Loucy (cell line): ENCODE data around the gene ZSCAN25.

Source experiments
- H2AFZ ChIP-seq: fragments of 200-600 bp; sonication (generic); 2 replicates; pipeline ENCODE4 v1.6.0; 2016; ENCODE audit warnings: antibody characterized with exemption, mild to moderate bottlenecking, low read length, moderate library complexity
- H3F3A ChIP-seq: fragments of 200-600 bp; 2 replicates; pipeline ENCODE4 v1.6.0; 2016; ENCODE audit warnings: antibody characterized with exemption, low read depth, mild to moderate bottlenecking
- H3K27me3 ChIP-seq: fragments of 200-600 bp; sonication (generic); 2 replicates; pipeline ENCODE4 v1.6.1; 2014; ENCODE audit warnings: low read length, mild to moderate bottlenecking; ENCODE audit not compliant: insufficient read depth, poor library complexity, severe bottlenecking
- H3K36me3 ChIP-seq: fragments of 200-600 bp; sonication (generic); 2 replicates; pipeline ENCODE4 v1.6.1; 2016; ENCODE audit warnings: low read length; ENCODE audit not compliant: insufficient read depth
- H3K4me1 ChIP-seq: fragments of 200-600 bp; sonication (generic); 2 replicates; pipeline ENCODE4 v1.5.1; 2014; ENCODE audit warnings: low read length, mild to moderate bottlenecking; ENCODE audit not compliant: insufficient read depth, poor library complexity, severe bottlenecking
- H3K4me2 ChIP-seq: fragments of 200-600 bp; sonication (generic); 2 replicates; pipeline ENCODE4 v1.6.0; 2014; ENCODE audit warnings: antibody characterized with exemption, low read length, low read depth, mild to moderate bottlenecking; ENCODE audit not compliant: poor library complexity, severe bottlenecking
- H3K4me3 ChIP-seq: fragments of 200-600 bp; sonication (generic); 2 replicates; pipeline ENCODE4 v1.5.1; 2014; ENCODE audit warnings: low read length, mild to moderate bottlenecking, mixed read lengths; ENCODE audit not compliant: poor library complexity, severe bottlenecking
- H3K79me2 ChIP-seq: fragments of 200-600 bp; sonication (generic); 2 replicates; pipeline ENCODE4 v1.6.1; 2014; ENCODE audit warnings: low read length; ENCODE audit not compliant: insufficient read depth
- H3K9ac ChIP-seq: fragments of 200-600 bp; sonication (generic); 2 replicates; pipeline ENCODE4 v1.6.0; 2014; ENCODE audit warnings: mild to moderate bottlenecking, low read depth, low read length, moderate library complexity; ENCODE audit not compliant: poor library complexity, severe bottlenecking
- H3K9me2 ChIP-seq: fragments of 200-600 bp; sonication (generic); replicated peaks from 2 replicates; pipeline ENCODE4 v1.6.1; 2016; ENCODE audit warnings: low read depth, low read length, mixed read lengths
- H3K9me3 ChIP-seq: fragments of 200-600 bp; sonication (generic); 2 replicates; pipeline ENCODE4 v1.6.1; 2014; ENCODE audit warnings: mild to moderate bottlenecking, antibody characterized with exemption, low read length, low read depth; ENCODE audit not compliant: insufficient read depth
- H4K20me1 ChIP-seq: fragments of 200-600 bp; sonication (generic); 2 replicates; pipeline ENCODE4 v1.6.0; 2014; ENCODE audit warnings: antibody characterized with exemption, low read length, mild to moderate bottlenecking; ENCODE audit not compliant: insufficient read depth, poor library complexity, severe bottlenecking
- CTCF ChIP-seq: fragments of 200-600 bp; sonication (generic); conservative IDR thresholded peaks from 2 replicates; pipeline ENCODE4 v1.5.1; 2014; ENCODE audit warnings: mild to moderate bottlenecking, antibody characterized with exemption, low read length
- EZH2phosphoT487 ChIP-seq: fragments of 200-600 bp; IDR thresholded peaks from 2 replicates; pipeline ENCODE4 v1.6.1; 2018; ENCODE audit warnings: antibody characterized with exemption, mild to moderate bottlenecking, moderate library complexity, borderline replicate concordance

Gene ZSCAN25

GRCh38 chr7:99594948-99595745 lies 21.6 kb upstream of the ZSCAN25 start:
- no peaks in the 10 kb centered on the region for H3K36me3 ChIP-seq
- H3K9ac ChIP-seq, result no peak overlapping the region
- H2AFZ ChIP-seq, result no peak overlapping the region
- no peaks in the 10 kb centered on the region for H3K27me3 ChIP-seq
- no peaks in the 10 kb centered on the region for H3F3A ChIP-seq
- no peak for TF ChIP-seq EZH2phosphoT487
- TF ChIP-seq CTCF, result no peak
- no peaks in the 10 kb centered on the region for H3K79me2 ChIP-seq
- H3K9me2 ChIP-seq, result no peaks in the 10 kb centered on the region
- no peak overlapping the region for H3K4me2 ChIP-seq
- H3K4me1 ChIP-seq, result no peaks in the 10 kb centered on the region
- H3K4me3 ChIP-seq, result no peak overlapping the region
- no peaks in the 10 kb centered on the region for H3K9me3 ChIP-seq
- H4K20me1 ChIP-seq, result no peaks in the 10 kb centered on the region

DNA sequence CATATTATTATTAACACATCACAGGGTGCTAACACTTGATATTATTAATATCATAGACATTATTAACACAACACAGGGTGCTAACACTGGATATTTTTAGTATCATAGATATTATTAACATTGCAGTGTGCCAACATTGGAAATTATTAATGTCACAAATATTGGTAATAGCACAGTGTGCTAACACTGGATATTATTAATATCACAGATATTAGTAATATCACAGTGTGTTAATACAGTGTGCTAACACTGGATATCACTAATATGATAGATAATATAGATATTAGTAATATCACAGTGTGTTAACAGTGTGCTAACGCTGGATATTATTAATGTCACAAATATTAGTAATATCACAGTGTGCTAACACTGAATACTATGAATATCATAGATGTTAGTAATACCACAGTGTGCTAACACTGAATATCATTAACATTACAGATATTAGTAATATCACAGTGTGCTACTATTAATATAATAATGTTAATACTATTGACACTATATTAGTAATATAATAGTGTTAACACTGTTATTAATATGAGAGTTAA lies 20.3 kb upstream of the ZSCAN25 start:
- Histone ChIP-seq H3K4me1 (no peaks in the 10 kb centered on the region), H3K9ac (no peak overlapping the region), H3K9me3 (no peaks in the 10 kb centered on the region), H3K4me2 (no peak overlapping the region), H3F3A (no peaks in the 10 kb centered on the region), H3K79me2 (no peaks in the 10 kb centered on the region), H3K4me3 (no peak overlapping the region), H3K27me3 (no peaks in the 10 kb centered on the region), H3K9me2 (no peaks in the 10 kb centered on the region), H4K20me1 (no peaks in the 10 kb centered on the region), H3K36me3 (no peaks in the 10 kb centered on the region), H2AFZ (no peak overlapping the region)
- TF ChIP-seq EZH2phosphoT487, result no peak
- no peak for TF ChIP-seq CTCF

DNA sequence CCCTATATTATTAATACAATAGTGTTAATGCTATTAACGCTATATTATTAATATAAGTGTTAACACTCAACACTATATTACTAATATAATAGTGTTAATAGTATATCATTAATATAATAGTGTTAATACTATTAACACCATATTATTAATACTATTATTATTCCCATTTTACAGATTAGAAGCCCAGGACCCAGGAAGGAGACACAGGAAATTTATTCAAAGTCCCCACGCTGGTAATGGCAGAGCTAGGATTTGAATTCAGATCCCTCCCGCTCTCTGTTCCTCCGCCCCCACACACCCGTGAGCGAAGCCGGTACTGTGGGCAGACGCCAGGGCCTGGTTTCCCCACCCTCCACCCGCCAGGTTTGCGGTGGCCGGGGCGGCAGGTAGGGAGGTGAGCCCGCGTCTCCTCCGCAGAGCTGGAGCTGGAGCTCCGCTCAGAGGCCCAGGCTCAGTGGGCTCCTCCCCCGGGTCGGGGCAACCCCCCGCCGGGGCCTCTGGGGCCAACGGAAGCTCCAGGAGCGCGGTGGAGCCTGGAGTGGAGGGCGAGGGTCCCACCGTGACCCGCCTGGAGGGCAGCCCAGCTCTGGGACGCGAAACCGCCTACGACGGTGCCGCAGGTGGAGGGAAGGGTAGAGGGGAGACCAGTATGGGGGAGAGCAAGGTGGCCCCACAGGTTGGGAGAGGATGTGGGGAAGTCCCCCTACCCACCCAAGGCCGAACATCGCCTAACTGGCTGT lies 18.8 kb upstream of the ZSCAN25 start, which contains the start of gene TMEM225B:
Gene TMEM225B (plus strand): TSS at position 506 of the 740 bp plus-strand sequence. CDS start 6,122 bp downstream, outside the sequence.
- no peaks in the 10 kb centered on the region for H3F3A ChIP-seq
- no peaks in the 10 kb centered on the region for H3K4me1 ChIP-seq
- TF ChIP-seq CTCF, result no peak
- no peak for TF ChIP-seq EZH2phosphoT487
- H3K4me3 ChIP-seq, result no peak within 1 kb of the TSS
- H2AFZ ChIP-seq, result no peak within 1 kb of the TSS
- H4K20me1 ChIP-seq, result no peaks in the 10 kb centered on the region
- H3K4me2 ChIP-seq, result no peak within 1 kb of the TSS
- H3K79me2 ChIP-seq, result no peaks in the 10 kb centered on the region
- no peaks in the 10 kb centered on the region for H3K9me2 ChIP-seq
- H3K9ac ChIP-seq, result no peak within 1 kb of the TSS
- H3K9me3 ChIP-seq, result no peaks in the 10 kb centered on the region
- no peaks in the 10 kb centered on the region for H3K36me3 ChIP-seq
- H3K27me3 ChIP-seq, result no peaks in the 10 kb centered on the region
